Activated CD8-positive, alpha-beta T cell treated with anti-CD3 and anti-CD28 coated beads for 36 hours (primary cell): ENCODE data around the gene SPOCK2. TPM values are rescaled to one million over a fixed set of nuclear protein-coding genes. Genes with fewer than 3 reads are reported as not detected.
A peak's percentile ranks its signal among the peaks of the same experiment; 100 is the strongest.

Experiments
- ATAC-seq: fragments of 200-7000 bp; cut with Tn5 transposase; one replicate; pipeline ENCODE4 v1.10.0; 2021; ENCODE audit warnings: mild to moderate bottlenecking, moderate library complexity
- CTCF ChIA-PET: fragments of 350-600 bp; sonication (Branson Sonifier 250); formaldehyde crosslinking; loops from one replicate; lab custom pipeline; 2021; ENCODE audit warnings: antibody characterized with exemption; lab: Charles Lee
- POLR2A ChIA-PET: fragments of 350-600 bp; sonication (Branson Sonifier 250); formaldehyde crosslinking; loops from one replicate; lab custom pipeline; 2021; ENCODE audit warnings: antibody characterized with exemption; lab: Charles Lee
- DNase-seq: peaks from one replicate; pipeline ENCODE4 v3.0.0-alpha.2; 2020
- H3K27ac Mint-ChIP-seq: one replicate; pipeline ENCODE4 v1.8.0; 2021; ENCODE audit warnings: mild to moderate bottlenecking, mixed read lengths
- H3K27me3 Mint-ChIP-seq: one replicate; pipeline ENCODE4 v1.8.0; 2021; ENCODE audit warnings: mixed read lengths
- H3K36me3 Mint-ChIP-seq: one replicate; pipeline ENCODE4 v1.8.0; 2021; ENCODE audit warnings: low read depth, mixed read lengths
- H3K4me1 Mint-ChIP-seq: one replicate; pipeline ENCODE4 v1.8.0; 2021; ENCODE audit warnings: low read depth, mixed read lengths
- H3K4me3 Mint-ChIP-seq: one replicate; pipeline ENCODE4 v1.8.0; 2021; ENCODE audit warnings: mild to moderate bottlenecking, moderate library complexity, mixed read lengths
- H3K9me3 Mint-ChIP-seq: one replicate; pipeline ENCODE4 v1.8.0; 2021; ENCODE audit warnings: mixed read lengths
- intact Hi-C: fragments of 100-400 bp; cut with micrococcal nuclease; formaldehyde crosslinking; loops from one replicate; pipeline ENCODE4 v1.10.0; 2022
- total RNA-seq, 2 experiments: library from RNA; stranded (reverse); gene quantifications; one replicate each; pipeline ENCODE4 v1.2.3, GENCODE V29; 2021
- TF ChIP-seq, protein P1 (sequence below): fragments of 200-600 bp; IDR thresholded peaks from one replicate; pipeline ENCODE4 v1.8.0; 2022; ENCODE audit warnings: antibody characterized with exemption, mild to moderate bottlenecking

The SPOCK2 gene
- total RNA-seq, 2 experiments from 2014 or later, result 134 to 135 TPM

- peaks cover 63% of the 10 kb centered on the region for H3K36me3 Mint-ChIP-seq
- no peaks in the 10 kb centered on the region for H3K27me3 Mint-ChIP-seq
- DNase-seq, result peak; percentile 72
- intact Hi-C loops, result no loop called here
- TF ChIP-seq, protein P1, sequence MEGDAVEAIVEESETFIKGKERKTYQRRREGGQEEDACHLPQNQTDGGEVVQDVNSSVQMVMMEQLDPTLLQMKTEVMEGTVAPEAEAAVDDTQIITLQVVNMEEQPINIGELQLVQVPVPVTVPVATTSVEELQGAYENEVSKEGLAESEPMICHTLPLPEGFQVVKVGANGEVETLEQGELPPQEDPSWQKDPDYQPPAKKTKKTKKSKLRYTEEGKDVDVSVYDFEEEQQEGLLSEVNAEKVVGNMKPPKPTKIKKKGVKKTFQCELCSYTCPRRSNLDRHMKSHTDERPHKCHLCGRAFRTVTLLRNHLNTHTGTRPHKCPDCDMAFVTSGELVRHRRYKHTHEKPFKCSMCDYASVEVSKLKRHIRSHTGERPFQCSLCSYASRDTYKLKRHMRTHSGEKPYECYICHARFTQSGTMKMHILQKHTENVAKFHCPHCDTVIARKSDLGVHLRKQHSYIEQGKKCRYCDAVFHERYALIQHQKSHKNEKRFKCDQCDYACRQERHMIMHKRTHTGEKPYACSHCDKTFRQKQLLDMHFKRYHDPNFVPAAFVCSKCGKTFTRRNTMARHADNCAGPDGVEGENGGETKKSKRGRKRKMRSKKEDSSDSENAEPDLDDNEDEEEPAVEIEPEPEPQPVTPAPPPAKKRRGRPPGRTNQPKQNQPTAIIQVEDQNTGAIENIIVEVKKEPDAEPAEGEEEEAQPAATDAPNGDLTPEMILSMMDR, result no peak
- ChIA-PET POLR2A (interaction anchor here (0.6 to 1.6 kb wide), 6 partner anchors 13 to 253 kb away, joined by 3 to 10 read pairs (median 4); partner anchors contain the start of genes ANAPC16 and SPOCK2), CTCF (interaction anchor here (0.8 to 2.4 kb wide), 4 partner anchors 26 to 262 kb away, joined by 3 to 17 read pairs (median 6); no protein-coding TSS in a partner anchor)
- H3K27ac Mint-ChIP-seq, result peak overlapping the region; percentile 85
- peaks cover 87% of the 10 kb centered on the region for H3K4me1 Mint-ChIP-seq
- H3K9me3 Mint-ChIP-seq, result peaks cover 1% of the 10 kb centered on the region
- ATAC-seq, result peak; percentile 46
- peak overlapping the region; percentile 50 for H3K4me3 Mint-ChIP-seq
Observed at GRCh38 chr10:72075376-72076115, 12.8 kb downstream of the SPOCK2 start.

GRCh38 chr10:72074574-72075375 lies 13.6 kb downstream of the SPOCK2 start:
- CTCF ChIA-PET, result interaction anchor here (1.3 kb wide), 1 partner anchor 263 kb away, joined by 5 read pairs; no protein-coding TSS in a partner anchor
- Mint-ChIP-seq H3K9me3 (peaks cover 1% of the 10 kb centered on the region), H3K4me3 (peak overlapping the region; percentile 50), H3K4me1 (peaks cover 88% of the 10 kb centered on the region), H3K27ac (peak overlapping the region; percentile 85), H3K27me3 (no peaks in the 10 kb centered on the region), H3K36me3 (peaks cover 67% of the 10 kb centered on the region)
- intact Hi-C loops, result no loop called here
- TF ChIP-seq, protein P1, result no peak
- POLR2A ChIA-PET, result interaction anchor here (0.6 kb wide), 1 partner anchor 15 kb away, joined by 3 read pairs; no protein-coding TSS in a partner anchor
- no peak for DNase-seq
- ATAC-seq, result no peak

DNA sequence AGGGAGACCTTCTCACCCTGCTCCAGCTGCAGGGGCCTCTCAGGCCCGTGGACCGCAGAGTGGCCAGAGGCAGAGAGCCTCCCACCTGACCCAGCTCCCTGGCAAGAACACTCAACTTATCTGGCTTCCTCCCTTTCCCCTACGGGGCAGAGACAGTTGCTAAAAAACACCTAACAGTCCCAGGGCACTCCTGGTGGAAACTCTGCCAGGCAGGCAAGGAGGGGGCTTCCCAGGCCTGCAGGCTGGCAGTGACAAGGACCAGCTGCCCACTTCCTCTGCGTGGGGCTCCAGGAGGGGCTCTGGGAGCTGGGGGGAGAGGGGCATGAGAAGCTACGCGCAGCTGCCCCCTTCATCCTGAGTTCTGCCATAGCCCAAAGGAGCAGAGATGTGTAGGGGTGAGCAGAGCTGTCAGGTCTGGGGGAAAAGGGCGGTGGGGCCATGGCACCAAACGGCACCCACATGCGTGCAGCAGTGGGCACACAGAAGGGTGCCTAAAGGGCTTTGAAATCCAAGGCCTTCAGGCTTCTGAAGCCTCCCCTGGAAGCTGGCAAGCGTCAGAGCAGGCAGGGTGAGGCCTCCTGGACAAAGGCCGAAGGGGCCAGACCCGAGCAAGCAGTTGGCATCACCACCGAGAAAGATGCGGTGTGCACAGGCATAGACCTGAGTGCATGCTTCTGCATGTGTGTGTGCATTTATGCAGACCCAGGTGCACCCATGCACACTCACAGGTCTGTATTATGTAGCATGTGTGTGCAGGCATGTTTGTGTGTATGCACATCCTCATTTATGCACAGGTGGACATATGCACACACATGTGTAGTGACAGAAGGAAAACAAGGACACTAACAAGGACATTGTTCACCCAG lies 14.4 kb downstream of the SPOCK2 start:
- no peak overlapping the region for H3K4me3 Mint-ChIP-seq
- peaks cover 85% of the 10 kb centered on the region for H3K4me1 Mint-ChIP-seq
- ChIA-PET CTCF (interaction anchor here (1.1 to 3.6 kb wide), 4 partner anchors 15 to 150 kb away, joined by 3 to 20 read pairs (median 3); no protein-coding TSS in a partner anchor), POLR2A (no interaction called here)
- H3K9me3 Mint-ChIP-seq, result peaks cover 1% of the 10 kb centered on the region
- peak overlapping the region; percentile 52 for H3K27ac Mint-ChIP-seq
- peaks cover 69% of the 10 kb centered on the region for H3K36me3 Mint-ChIP-seq
- no peaks in the 10 kb centered on the region for H3K27me3 Mint-ChIP-seq
- ATAC-seq, result no peak
- intact Hi-C loops, result no loop called here
- no peak for DNase-seq
- TF ChIP-seq, protein P1, result no peak

- no peak overlapping the region for H3K4me3 Mint-ChIP-seq
- peaks cover 1% of the 10 kb centered on the region for H3K9me3 Mint-ChIP-seq
- TF ChIP-seq, protein P1, result no peak
- ChIA-PET POLR2A (interaction anchor here (1.1 to 2.1 kb wide), 3 partner anchors 11 to 146 kb away, joined by 4 to 12 read pairs (median 7); partner anchors contain the start of gene SPOCK2), CTCF (interaction anchor here (1.0 to 3.6 kb wide), 5 partner anchors 16 to 176 kb away, joined by 3 to 20 read pairs (median 3); no protein-coding TSS in a partner anchor)
- peaks cover 77% of the 10 kb centered on the region for H3K4me1 Mint-ChIP-seq
- DNase-seq, result no peak
- H3K27ac Mint-ChIP-seq, result peak overlapping the region; percentile 55
- H3K27me3 Mint-ChIP-seq, result no peaks in the 10 kb centered on the region
- intact Hi-C loops, result no loop called here
- ATAC-seq, result no peak
- H3K36me3 Mint-ChIP-seq, result peaks cover 69% of the 10 kb centered on the region
Observed at GRCh38 chr10:72072639-72073038, 15.7 kb downstream of the SPOCK2 start.
